H54 (cell line): ENCODE measurements around the gene KLHL8.

ENCODE experiments used
- DNase-seq: peaks from one replicate; pipeline ENCODE4 v3.0.0; 2011; ENCODE audit warnings: low spot score, mixed read lengths; ENCODE audit not compliant: insufficient read length
- FAIRE-seq: peaks from 3 replicates; lab custom pipeline; 2011; peaks lifted over from hg19 to GRCh38; lab: Jason Lieb, UNC
- POLR2A ChIP-seq: IDR thresholded peaks from 2 replicates; pipeline ENCODE4 v1.6.1; 2011; ENCODE audit warnings: low read depth, mild to moderate bottlenecking, low read length

The KLHL8 gene

DNA sequence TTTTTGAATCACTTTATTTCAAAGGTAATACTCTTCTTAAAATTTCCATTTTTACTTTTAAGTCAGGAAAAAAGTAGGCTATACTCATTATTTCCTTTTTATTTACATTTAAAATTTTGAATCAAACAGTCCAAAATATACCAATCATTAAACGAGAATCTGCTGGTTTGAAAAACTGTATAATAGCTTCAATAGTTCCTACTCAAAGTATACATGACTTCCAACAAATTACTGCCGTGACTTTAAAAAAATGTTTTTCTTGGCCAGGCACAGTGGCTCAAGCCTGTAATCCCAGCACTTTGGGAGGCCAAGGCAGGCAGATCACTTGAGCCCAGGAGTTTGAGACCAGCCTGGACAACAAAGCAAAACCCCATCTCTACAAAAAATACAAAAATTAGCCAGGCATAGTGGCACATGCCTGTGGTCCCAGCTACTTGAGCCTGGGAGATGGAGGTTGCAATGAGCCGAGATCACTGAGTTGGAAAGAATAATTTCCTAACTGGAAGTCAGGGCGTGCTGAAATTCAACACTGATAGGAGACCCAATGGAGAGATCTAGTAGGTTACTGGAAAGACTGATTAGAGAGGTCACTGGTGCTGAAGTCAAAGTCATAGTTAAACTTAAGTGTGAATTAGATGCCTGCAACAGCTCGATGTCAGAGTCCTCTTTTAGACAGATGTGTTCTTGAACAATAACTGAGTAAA, 9.0 kb downstream of the KLHL8 start:
- no peak for DNase-seq
- FAIRE-seq, result no peak
- no peak for TF ChIP-seq POLR2A

DNA sequence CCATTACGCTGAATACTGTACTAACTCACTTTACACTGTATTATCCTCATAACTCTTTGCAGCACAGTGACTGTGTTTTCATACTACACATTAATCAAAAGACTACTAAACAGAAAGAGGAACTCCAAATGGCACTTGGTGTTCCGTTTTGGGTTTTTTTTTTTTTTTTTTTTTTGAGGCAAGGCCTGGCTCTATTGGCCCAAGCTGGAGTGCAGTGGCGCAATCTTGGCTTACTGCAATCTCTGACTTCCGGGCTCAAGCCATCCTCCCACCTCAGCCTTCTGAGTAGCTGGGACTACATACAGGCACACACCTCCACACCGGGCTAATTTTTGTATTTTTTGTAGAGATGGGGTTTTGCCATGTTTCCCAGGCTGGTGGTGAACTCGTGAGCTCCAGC, 10.7 kb downstream of the KLHL8 start:
- TF ChIP-seq POLR2A, result no peak
- no peak for FAIRE-seq
- DNase-seq, result no peak

DNA sequence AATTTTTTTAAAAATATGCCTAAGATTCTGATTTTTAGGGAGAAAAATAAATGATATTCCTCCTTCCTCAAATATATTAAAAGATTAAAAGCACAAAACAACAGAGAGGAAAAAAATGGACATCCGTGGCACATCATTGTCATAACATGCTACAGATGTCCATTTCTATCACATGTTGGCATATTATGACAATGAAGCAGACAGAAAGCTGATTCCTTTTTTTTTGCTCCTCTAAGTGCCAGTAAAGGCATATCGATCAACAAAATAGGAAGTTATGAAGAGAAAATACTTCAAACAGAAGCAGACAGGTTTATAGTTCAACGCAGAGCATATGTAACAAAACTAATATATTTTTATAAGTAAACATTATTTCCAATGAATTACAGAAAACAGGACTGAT, 11.2 kb downstream of the KLHL8 start:
- DNase-seq, result no peak
- no peak for FAIRE-seq
- TF ChIP-seq POLR2A, result no peak

DNA sequence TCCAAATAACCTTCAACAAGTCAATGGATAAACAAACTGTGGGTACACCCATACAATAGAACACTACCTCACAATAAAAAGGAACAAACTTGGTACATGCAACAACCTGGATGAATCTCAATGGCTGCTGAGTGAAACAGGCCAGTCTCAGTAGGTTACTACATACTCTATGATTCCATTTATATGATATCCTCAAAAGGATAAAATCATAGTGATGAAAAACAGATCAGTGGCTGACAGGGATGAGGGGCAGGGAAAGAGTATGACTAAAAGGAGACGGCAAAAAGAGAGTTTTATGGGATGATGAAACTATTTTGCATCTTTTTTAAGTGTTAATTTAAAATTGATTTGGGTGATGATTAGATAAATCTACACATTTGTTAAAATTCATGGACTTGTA, 15.9 kb downstream of the KLHL8 start:
- FAIRE-seq, result no peak

DNA sequence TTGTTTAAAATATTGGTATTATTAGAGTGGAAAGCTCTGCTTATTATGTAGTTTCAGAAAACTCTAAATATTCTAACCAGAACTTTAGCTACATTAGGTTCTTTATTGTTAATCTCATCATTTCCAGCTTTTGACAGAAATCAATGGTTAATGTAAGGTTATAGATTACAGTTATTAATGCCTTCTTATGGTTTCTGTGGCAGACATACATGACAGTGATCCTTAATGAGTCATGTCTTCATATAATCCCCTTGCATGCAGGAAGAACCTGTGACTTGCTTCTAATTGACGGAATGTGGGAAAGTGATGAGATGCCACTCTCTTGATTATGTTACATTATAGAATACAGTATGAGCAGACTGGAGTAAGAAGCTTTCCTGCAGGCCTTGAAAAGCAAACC, 23.5 kb downstream of the KLHL8 start:
- no peak for FAIRE-seq
- no peak for DNase-seq
- no peak for TF ChIP-seq POLR2A

More for the DNA sequence above, 15.9 kb downstream of the KLHL8 start:
- DNase-seq, result no peak
- TF ChIP-seq POLR2A, result no peak

DNA sequence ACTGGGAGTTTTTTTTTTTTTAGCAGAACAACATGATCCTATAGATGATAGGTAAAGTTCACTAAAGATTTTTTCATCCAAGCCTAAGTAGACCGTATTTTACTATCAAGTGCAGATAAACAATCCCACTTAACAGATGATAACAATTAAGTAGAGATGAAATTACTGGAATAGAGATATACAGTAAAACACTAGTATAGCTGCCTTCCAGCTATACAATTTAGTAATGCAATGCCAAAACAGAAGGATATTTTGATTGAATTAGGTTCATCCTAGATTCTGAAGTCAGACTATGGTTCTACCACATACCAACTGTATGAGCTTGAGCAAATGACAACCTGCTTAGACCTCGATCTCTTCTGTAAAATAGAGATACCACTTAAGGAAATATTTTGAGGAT, 24.3 kb downstream of the KLHL8 start:
- FAIRE-seq (no peak), DNase-seq (no peak)
- no peak for TF ChIP-seq POLR2A

DNA sequence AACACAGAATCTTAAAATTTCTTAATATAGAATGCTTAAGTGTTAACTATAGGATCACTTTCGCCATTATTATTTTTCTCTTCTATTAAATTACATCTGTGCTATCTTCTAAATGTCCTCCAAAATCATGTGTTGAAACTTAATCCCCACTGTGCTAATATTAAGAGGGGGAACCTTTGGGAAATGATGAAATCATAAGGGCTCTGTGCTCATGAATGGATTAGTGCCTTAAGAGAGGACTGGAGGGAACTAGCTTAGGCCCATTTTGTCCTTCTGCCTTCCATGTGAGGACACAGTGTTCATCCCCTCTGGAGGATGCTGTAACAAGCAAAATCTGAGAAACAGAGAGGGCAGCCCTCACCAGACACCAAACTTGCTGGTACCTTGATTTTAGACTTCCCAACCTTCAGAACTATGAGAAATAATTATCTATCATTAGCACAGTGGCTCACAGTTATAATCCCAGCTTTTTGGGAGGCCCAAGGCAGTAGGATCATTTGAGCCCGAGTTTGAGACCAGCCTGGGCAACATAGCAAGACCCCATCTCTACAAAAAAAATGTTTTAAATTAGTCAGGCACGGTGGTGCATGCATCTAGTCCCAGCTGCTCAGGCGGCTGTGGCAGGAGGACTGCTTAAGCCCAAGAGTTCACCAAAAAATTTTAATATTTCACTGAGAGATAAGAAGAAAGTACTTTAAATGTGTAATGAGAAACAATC, 26.3 kb downstream of the KLHL8 start:
- DNase-seq (no peak), FAIRE-seq (no peak)
- no peak for TF ChIP-seq POLR2A

DNA sequence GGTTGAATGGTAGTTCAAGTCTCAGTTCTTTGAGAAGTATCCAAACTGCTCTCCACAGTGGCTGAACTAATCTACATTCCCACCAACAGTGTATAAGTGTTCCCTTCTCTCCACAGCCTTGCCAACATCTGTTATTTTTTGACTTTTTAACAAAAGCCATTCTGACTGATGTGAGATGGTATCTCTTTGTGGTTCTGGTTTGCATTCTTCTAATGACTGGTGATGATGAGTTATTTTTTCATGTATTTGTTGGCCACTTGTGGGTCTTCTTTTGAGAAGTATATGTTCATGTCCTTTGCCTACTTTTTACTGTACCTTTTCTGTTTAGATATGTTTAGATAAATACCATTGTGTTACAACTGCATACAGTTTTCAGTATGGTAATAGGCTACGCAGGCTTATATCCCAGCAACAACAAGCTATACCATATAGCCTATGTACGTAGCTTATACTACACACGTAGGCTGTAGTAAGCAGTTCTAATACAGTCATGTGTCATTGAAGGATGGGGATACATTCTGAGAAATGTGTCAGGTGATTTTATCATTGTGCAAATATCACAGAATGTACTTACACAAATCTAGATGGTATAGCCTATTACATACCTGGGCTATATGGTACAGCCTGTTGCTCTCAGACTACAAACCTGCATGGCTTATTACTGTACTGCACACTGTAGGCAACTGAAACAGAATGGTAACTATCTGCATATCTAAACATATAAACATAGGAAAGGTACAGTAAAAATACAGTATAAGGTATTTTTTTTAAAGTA, 28.1 kb downstream of the KLHL8 start:
- TF ChIP-seq POLR2A, result no peak
- DNase-seq (no peak), FAIRE-seq (no peak)

DNA sequence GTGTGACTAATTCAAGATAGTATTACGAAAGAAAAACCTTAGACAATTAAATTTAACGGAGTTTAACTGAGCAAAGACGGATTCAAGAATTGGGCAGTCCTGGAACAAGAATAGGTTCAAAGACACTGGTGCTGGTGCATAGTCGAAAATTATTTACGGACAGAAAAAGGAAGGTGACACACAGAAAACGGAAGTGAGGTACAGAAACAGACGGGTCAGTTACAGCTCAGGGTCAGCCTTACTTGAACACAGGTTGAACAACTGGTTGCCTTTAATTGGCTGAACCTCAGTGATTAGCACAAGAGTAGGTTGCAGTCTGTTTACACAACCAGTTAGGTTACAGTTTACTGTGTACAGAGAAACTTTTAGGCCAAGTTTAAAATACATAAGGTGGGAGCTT, 31.5 kb downstream of the KLHL8 start:
- no peak for TF ChIP-seq POLR2A
- no peak for DNase-seq
- FAIRE-seq, result no peak

DNA sequence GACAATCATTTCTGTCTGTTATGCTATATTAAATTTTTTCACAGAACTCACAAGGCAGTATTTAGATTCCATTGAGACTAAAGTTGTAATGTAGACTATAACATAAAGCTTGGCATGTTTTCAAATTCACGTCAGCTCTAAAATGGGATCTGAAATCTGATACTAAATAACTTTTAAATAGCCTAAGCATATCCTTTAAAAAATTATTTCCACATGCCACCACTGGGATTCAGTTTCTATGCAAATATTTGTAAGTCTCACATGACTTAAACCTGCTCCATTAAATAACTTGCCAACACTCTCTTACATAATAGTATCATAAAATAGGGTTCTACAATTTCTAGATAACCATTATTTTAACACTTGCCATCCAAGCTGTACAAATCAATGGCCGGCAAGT, 32.4 kb downstream of the KLHL8 start:
- FAIRE-seq (no peak), DNase-seq (no peak)
- TF ChIP-seq POLR2A, result no peak

DNA sequence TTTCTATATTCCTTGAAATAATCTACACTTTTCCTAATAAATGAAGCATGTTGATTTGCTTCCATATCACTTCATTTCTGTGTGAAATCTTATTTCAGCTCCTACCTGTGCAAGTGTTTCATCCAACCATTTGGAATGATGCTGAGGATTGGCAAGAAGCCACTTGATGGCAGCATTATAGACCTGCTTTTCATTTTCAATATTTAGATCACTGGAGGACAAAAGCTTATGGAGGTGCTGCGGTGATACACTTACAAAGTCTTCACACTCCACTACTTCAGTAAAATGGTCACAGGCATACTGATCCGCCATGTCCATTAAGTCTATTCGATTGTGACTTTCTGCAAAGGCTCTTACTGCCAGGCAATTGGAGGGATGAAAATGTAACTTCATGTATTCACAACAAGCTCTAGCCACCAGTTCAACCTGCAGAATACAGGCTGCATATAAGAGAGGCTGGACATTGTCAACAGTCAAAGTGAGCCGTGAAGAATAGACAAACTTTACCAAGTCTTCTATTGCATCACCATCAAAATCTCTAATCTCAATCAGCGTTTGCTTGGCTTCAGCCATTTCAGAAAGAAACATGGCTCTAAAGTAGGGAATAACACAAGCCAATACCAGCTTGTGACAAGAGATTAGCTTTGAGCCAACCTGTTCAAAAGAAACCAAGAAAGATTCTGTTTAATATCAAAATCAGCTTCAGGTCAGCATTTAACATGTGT, 35.1 kb downstream of the KLHL8 start:
- TF ChIP-seq POLR2A, result no peak
- DNase-seq (no peak), FAIRE-seq (no peak)

DNA sequence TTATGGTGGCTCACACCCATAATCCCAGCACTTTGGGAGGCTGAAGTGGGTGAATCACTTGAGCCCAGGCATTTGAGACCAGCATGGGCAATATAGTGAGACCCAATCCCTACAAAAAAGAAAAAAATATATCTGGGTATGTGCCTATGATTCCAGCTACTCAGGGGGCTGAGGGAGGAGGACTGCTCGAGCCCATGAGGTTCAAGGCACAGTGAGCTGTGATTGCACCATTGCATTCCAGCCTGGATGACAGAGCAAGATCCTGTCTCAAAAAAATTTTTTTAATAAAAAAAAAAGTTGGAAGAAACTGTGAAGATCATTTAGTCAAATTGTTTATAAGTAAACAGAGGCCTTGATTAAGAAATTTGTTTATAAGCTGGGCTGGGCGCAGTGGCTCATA, 39.7 kb downstream of the KLHL8 start:
- TF ChIP-seq POLR2A, result no peak
- FAIRE-seq, result no peak
- DNase-seq, result no peak

DNA sequence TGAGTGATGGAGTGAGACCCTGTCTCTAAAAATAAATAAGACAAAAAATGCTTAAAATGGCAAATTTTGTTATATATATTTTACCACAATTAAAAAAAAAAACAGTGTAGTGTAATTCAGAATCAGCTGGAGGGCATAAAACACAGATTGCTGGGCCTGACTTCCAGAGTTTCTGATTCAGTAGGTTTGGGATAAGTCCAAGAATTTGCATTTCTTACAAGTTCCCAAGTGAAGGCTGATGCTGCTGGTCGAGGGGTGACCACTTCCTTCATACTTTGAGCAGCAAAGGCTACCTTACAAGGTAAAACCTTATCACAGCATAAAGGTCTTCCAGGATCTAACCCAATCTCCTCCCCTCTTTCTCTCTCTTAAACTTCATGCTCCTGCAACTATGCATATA, 40.7 kb downstream of the KLHL8 start:
- DNase-seq (no peak), FAIRE-seq (no peak)
- no peak for TF ChIP-seq POLR2A

DNA sequence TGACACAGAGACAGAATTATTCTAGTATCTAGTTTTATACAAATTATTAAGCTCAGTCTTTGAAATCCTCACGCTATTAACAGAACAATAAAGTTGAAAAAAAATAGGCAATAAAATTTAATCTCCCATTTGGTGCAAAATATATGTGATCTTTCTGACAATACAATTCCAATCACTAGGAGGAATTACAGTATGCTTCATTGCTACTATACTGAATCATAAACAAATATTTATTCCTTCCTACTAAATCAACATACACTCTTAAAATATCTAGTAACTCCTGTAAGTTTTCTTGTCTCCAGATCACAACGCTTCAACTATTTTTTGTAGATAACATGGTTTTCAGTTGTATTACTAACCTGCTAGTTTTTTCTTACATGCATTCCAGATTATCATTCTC, 45.7 kb downstream of the KLHL8 start:
- TF ChIP-seq POLR2A, result no peak
- no peak for FAIRE-seq
- DNase-seq, result no peak
